BJ (cell line): ENCODE data around the gene NR2C1. TPM values are rescaled to one million over a fixed set of nuclear protein-coding genes. Genes with fewer than 3 reads are reported as not detected.

Source experiments
- CTCF ChIA-PET: fragments of 350-600 bp; formaldehyde crosslinking; extraction: SDS; loops from one replicate; lab custom pipeline; 2021; ENCODE audit warnings: antibody characterized with exemption, inconsistent platforms; lab: Yijun Ruan, JAX
- POLR2A ChIA-PET: fragments of 300-600 bp; sonication (Branson Sonifier 250); formaldehyde crosslinking; extraction: SDS; loops from one replicate; lab custom pipeline; 2021; ENCODE audit warnings: antibody characterized with exemption; lab: Charles Lee
- DNase-seq: peaks from one replicate; pipeline ENCODE4 v3.0.0-alpha.2; 2011; ENCODE audit warnings: low read depth
- H3K27me3 ChIP-seq: 2 replicates; pipeline ENCODE4 v1.6.0; 2011; ENCODE audit warnings: low read length; ENCODE audit not compliant: control insufficient read depth, insufficient read depth
- H3K36me3 ChIP-seq: 2 replicates; pipeline ENCODE4 v1.5.1; 2011; ENCODE audit warnings: low read length; ENCODE audit not compliant: control insufficient read depth, insufficient read depth
- H3K4me3 ChIP-seq: 2 replicates; pipeline ENCODE4 v1.5.1; 2011; ENCODE audit warnings: low read depth, mild to moderate bottlenecking, control low read depth, low read length
- polyA plus RNA-seq: library from polyadenylated mRNA; depleted of rRNA; stranded (reverse); fragments of >200 nt; gene quantifications from 2 replicates; pipeline ENCODE4 v1.2.3, GENCODE V29; 2011
- TF ChIP-seq, protein P1 (sequence below): IDR thresholded peaks from 2 replicates; pipeline ENCODE4 v1.5.1; 2011; ENCODE audit warnings: low read depth, mild to moderate bottlenecking, control low read depth, inconsistent platforms, low read length, moderate library complexity; ENCODE audit not compliant: insufficient read depth

Gene NR2C1
- polyA plus RNA-seq, 1 experiment = 12.1 TPM

DNA sequence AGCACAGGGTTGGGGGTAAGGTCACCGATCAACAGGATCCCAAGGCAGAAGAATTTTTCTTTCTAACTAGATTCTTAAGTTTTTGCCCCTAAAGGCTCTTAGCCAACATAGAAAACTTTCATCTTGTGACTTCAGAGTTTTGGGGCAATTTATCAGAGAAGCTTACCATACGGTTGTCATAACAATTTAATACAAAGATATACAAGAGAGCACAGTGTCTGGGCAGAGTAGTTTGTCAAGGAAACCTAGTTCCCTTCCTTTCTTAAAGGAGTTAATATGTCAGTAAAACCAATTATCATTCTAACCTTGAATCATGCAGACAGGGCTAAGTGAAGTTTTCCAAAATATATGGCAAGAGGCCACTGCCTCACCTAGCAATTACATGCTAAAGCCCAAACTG lies 18.4 kb downstream of the NR2C1 start:
- no peak overlapping the region for H3K4me3 ChIP-seq
- no peak for DNase-seq
- ChIA-PET CTCF (interaction anchor here (1.0 kb wide), 1 partner anchor 18 kb away, joined by 4 read pairs; the partner anchor contains the start of gene NR2C1), POLR2A (no interaction called here)
- TF ChIP-seq, protein P1, sequence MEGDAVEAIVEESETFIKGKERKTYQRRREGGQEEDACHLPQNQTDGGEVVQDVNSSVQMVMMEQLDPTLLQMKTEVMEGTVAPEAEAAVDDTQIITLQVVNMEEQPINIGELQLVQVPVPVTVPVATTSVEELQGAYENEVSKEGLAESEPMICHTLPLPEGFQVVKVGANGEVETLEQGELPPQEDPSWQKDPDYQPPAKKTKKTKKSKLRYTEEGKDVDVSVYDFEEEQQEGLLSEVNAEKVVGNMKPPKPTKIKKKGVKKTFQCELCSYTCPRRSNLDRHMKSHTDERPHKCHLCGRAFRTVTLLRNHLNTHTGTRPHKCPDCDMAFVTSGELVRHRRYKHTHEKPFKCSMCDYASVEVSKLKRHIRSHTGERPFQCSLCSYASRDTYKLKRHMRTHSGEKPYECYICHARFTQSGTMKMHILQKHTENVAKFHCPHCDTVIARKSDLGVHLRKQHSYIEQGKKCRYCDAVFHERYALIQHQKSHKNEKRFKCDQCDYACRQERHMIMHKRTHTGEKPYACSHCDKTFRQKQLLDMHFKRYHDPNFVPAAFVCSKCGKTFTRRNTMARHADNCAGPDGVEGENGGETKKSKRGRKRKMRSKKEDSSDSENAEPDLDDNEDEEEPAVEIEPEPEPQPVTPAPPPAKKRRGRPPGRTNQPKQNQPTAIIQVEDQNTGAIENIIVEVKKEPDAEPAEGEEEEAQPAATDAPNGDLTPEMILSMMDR = no peak
- no peaks in the 10 kb centered on the region for H3K27me3 ChIP-seq
- H3K36me3 ChIP-seq = peaks cover 1% of the 10 kb centered on the region

DNA sequence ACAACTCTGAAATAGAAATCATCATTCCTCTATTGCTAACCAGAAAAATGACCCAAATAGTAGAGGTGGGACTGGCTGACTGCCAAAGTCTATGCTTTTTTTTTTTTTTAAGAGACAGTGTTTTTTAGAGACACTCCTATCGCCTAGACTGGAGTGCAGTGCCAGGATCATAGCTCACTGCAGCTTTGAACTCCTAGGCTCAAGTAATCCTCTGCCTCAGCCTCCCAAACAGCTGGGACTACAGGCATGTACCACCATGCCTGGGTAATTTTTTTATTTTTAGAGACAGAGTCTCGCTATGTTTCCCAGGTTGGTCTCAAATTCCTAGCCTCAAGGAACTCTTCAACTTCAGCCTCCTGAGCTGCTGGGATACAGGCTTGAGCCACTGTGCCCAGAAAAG lies 19.2 kb downstream of the NR2C1 start:
- Histone ChIP-seq H3K36me3 (peaks cover 1% of the 10 kb centered on the region), H3K4me3 (no peak overlapping the region), H3K27me3 (no peaks in the 10 kb centered on the region)
- ChIA-PET POLR2A (no interaction called here), CTCF (interaction anchor here (1.0 kb wide), 1 partner anchor 19 kb away, joined by 4 read pairs; the partner anchor contains the start of gene NR2C1)
- no peak for DNase-seq
- TF ChIP-seq, protein P1 = no peak

DNA sequence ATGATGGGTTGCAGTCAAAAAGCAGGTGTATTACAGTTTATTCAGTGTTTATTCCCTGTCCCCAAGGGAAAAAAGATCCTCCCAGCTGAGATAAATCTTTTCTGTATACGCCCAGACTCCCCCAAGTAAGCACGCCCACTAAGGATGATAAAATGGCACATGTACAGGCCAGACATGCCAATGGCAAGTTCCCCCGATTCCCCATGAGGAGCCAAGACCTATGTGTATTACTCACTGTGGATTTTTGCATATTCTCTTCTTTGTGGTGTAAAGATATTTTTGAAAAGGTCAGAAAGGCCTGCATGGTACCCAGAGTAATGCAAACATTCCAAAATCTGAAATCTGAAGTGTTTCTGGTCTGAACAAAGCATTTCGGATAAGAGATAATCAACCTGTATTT lies 22.2 kb downstream of the NR2C1 start:
- ChIA-PET CTCF (no interaction called here), POLR2A (no interaction called here)
- no peak overlapping the region for H3K4me3 ChIP-seq
- TF ChIP-seq, protein P1 = no peak
- DNase-seq = no peak
- no peaks in the 10 kb centered on the region for H3K27me3 ChIP-seq
- peaks cover 1% of the 10 kb centered on the region for H3K36me3 ChIP-seq

DNA sequence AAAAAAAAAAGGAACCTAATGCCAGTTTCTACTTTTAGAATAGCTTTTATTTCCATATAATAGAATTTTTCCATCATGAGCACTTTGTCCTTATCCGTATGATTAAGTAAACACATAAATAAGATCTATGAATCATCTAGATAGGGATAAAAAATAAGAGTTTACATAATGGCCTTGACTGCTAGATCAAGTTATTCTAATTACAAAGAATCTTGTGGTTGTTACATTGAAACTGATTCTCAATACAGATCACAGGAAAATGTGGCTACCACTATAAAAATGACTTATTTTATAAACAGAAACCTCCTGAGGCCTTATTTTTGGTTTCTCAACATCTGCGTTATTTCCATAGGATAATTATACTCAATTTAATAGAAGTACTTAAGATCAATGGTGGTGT lies 35.5 kb downstream of the NR2C1 start:
- DNase-seq = no peak
- POLR2A ChIA-PET = no interaction called here
- Histone ChIP-seq H3K4me3 (no peak overlapping the region), H3K27me3 (no peaks in the 10 kb centered on the region), H3K36me3 (peaks cover 3% of the 10 kb centered on the region; the same call in 1 of the 2 replicates)
- TF ChIP-seq, protein P1 = no peak
- CTCF ChIA-PET = no interaction called here

DNA sequence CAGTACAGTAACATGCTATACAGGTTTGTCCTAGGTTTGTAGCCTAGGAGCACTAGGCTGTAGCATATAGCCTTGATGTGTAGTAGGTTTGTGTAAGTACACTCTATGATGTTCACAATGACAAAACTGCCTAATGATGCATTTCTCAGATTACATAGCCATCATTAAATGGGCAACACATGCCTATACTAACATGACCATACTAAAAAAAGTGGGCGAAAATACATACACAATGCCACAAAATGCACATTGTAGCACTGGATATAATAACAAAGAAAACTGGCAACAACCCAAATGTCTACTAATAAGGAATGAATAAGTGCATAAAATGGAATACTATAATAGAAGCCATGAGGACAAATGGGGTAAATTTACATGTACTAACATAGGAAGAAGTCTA lies 38.7 kb downstream of the NR2C1 start:
- Histone ChIP-seq H3K36me3 (peaks cover 3% of the 10 kb centered on the region), H3K4me3 (no peak overlapping the region), H3K27me3 (no peaks in the 10 kb centered on the region)
- ChIA-PET POLR2A (no interaction called here), CTCF (interaction anchor here (1.2 kb wide), 1 partner anchor 12 kb away, joined by 3 read pairs; no protein-coding TSS in a partner anchor)
- TF ChIP-seq, protein P1 = no peak
- DNase-seq = no peak
